Measurements from ENCODE around the gene ELK1.
A peak's percentile ranks its signal among the peaks of the same experiment; 100 is the strongest.

Gene ELK1, protein sequence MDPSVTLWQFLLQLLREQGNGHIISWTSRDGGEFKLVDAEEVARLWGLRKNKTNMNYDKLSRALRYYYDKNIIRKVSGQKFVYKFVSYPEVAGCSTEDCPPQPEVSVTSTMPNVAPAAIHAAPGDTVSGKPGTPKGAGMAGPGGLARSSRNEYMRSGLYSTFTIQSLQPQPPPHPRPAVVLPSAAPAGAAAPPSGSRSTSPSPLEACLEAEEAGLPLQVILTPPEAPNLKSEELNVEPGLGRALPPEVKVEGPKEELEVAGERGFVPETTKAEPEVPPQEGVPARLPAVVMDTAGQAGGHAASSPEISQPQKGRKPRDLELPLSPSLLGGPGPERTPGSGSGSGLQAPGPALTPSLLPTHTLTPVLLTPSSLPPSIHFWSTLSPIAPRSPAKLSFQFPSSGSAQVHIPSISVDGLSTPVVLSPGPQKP
- long read RNA-seq, transcript ELK1-201 (6 exons, 2,695 nt), result major isoform, 45 of 92 reads
- long read RNA-seq, transcript ELK1-203 (7 exons, 2,258 nt), result minor isoform, 37 of 92 reads
- long read RNA-seq, partial matches to known transcripts, result 5 of 92 reads
- long read RNA-seq, other reads (novel, unspliced or antisense), result 5 of 92 reads

DNA sequence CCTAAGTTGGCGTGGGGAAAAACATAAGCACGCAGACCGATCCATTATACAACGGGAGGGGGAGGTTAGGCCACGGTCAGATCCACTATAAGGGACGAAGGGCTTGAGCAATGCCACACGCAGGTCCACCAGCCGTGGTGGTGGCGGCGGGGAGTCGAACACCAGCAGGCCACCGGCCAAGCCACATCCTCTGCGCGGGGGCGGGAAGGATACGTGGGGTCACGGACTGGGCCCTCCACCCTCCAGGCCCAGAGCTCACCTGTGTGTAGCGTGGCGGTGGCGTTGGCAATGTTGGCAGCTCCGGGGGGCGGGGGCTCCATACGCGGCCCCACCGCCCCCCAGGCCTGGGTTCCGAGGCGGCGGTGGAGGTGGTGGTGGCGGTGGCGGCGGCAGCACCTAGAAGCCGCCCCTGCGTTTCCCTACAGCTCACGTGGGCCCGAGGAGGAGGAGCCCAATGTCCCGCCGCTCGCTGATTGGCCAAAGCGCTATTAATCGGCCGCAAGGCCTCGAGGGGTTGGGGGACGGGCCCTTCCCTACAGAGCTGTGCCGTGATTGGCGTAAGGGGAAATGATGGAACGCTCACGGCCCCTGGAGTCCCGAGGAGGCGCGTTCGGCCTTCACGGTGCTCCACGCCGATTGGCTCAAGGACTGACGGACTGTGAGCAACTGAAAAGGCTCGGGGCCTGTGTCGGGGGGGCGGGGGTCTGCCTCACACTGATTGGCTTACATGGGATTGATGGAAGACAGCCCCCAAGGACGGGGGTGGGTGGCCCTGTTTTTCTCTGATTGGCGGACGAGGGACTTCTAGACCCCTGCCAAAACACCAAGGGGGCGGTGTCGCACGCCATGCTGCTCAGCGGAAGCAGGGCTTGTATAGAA is at the start of gene ELK1:
ELK1 (minus strand) TSS at position 400 of the 879 bp plus-strand sequence. CDS start 9,122 bp downstream, outside the sequence.
- TF ChIP-seq POLR2AphosphoS5 (IDR thresholded peaks at IDR 0.05; ENCODE audit: low read depth) (peak; percentile 27; the same call in 1 of the 2 replicates), SPI1 (IDR thresholded peaks at IDR 0.05; ENCODE audit: borderline replicate concordance, low read depth) (no peak)
- H3K4me3 ChIP-seq (replicated peaks; ENCODE audit: insufficient read depth, low read length), result peak within 1 kb of the TSS; percentile 52
- peak within 1 kb of the TSS; percentile 84 for H3K27ac ChIP-seq (replicated peaks)
- DNase-seq (ENCODE audit: low read depth in 1 of 2, low spot score in 1 of 2), result peak in 1 of 2 experiments; percentile 92
- H3K27me3 ChIP-seq (ENCODE audit: insufficient read depth, poor library complexity, severe bottlenecking), result no peaks in the 10 kb centered on the region

DNA sequence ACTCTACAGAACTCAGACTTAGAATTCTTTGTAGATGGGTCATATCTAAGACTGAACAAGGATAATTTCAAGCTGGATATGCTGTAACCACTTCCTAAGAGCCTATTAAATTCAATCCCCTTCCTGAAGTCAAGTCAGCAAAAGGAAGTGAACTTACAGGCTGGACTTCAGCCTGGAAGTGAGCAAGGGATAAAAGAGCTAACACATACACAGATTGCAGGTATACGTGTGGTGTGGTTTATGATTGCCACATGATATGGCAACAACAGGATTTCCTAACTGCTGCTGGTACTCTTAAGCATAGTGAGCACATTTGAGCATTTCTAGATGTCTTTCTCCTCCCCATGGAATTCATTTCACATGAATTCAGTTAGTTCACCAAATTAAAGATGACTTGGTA is 46.8 kb upstream of the ELK1 start:
- TF ChIP-seq, protein P1, sequence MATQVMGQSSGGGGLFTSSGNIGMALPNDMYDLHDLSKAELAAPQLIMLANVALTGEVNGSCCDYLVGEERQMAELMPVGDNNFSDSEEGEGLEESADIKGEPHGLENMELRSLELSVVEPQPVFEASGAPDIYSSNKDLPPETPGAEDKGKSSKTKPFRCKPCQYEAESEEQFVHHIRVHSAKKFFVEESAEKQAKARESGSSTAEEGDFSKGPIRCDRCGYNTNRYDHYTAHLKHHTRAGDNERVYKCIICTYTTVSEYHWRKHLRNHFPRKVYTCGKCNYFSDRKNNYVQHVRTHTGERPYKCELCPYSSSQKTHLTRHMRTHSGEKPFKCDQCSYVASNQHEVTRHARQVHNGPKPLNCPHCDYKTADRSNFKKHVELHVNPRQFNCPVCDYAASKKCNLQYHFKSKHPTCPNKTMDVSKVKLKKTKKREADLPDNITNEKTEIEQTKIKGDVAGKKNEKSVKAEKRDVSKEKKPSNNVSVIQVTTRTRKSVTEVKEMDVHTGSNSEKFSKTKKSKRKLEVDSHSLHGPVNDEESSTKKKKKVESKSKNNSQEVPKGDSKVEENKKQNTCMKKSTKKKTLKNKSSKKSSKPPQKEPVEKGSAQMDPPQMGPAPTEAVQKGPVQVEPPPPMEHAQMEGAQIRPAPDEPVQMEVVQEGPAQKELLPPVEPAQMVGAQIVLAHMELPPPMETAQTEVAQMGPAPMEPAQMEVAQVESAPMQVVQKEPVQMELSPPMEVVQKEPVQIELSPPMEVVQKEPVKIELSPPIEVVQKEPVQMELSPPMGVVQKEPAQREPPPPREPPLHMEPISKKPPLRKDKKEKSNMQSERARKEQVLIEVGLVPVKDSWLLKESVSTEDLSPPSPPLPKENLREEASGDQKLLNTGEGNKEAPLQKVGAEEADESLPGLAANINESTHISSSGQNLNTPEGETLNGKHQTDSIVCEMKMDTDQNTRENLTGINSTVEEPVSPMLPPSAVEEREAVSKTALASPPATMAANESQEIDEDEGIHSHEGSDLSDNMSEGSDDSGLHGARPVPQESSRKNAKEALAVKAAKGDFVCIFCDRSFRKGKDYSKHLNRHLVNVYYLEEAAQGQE (IDR thresholded peaks at IDR 0.05; ENCODE audit: insufficient replicate concordance, low read depth), result no peak
- TF ChIP-seq POLR2AphosphoS5 (IDR thresholded peaks at IDR 0.05; ENCODE audit: low read depth) (no peak), GABPA (IDR thresholded peaks at IDR 0.05; ENCODE audit: low read depth) (no peak), SPI1 (IDR thresholded peaks at IDR 0.05; ENCODE audit: borderline replicate concordance, low read depth) (no peak)
- TF ChIP-seq, protein P2, sequence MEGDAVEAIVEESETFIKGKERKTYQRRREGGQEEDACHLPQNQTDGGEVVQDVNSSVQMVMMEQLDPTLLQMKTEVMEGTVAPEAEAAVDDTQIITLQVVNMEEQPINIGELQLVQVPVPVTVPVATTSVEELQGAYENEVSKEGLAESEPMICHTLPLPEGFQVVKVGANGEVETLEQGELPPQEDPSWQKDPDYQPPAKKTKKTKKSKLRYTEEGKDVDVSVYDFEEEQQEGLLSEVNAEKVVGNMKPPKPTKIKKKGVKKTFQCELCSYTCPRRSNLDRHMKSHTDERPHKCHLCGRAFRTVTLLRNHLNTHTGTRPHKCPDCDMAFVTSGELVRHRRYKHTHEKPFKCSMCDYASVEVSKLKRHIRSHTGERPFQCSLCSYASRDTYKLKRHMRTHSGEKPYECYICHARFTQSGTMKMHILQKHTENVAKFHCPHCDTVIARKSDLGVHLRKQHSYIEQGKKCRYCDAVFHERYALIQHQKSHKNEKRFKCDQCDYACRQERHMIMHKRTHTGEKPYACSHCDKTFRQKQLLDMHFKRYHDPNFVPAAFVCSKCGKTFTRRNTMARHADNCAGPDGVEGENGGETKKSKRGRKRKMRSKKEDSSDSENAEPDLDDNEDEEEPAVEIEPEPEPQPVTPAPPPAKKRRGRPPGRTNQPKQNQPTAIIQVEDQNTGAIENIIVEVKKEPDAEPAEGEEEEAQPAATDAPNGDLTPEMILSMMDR (IDR thresholded peaks at IDR 0.05; ENCODE audit: insufficient read depth, low read length), result no peak
- H3K4me3 ChIP-seq (replicated peaks; ENCODE audit: insufficient read depth, low read length), result no peak overlapping the region
- DNase-seq (ENCODE audit: low read depth in 1 of 2, low spot score in 1 of 2), result peak in 1 of 2 experiments; percentile 3
- H3K27me3 ChIP-seq (ENCODE audit: insufficient read depth, poor library complexity, severe bottlenecking), result no peaks in the 10 kb centered on the region
- H3K27ac ChIP-seq (replicated peaks), result no peak overlapping the region

DNA sequence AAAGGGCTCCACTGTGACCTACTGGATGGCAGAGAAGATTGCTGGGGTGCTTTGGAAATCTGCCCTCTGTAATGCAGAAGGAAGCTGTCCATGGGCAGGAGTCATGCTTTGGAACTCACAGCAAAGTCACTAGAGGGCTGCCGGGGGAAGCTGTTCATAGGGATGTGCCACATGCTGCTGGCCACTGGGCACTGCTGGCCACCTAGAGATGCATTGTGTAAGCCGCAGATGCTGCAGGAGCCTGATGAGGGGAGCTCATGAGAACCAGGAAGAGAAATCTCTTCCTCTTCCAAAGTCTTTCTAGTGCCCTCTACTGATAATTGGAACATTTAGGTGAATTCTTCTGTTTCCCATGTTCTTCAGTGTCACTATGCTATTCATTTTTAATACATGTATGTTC is 39.8 kb upstream of the ELK1 start:
- H3K4me3 ChIP-seq (replicated peaks; ENCODE audit: insufficient read depth, low read length), result no peak overlapping the region
- no peak for DNase-seq (ENCODE audit: low read depth in 1 of 2, low spot score in 1 of 2)
- TF ChIP-seq POLR2AphosphoS5 (IDR thresholded peaks at IDR 0.05; ENCODE audit: low read depth) (no peak), SPI1 (IDR thresholded peaks at IDR 0.05; ENCODE audit: borderline replicate concordance, low read depth) (no peak), GABPA (IDR thresholded peaks at IDR 0.05; ENCODE audit: low read depth) (no peak)
- TF ChIP-seq, protein P1 (IDR thresholded peaks at IDR 0.05; ENCODE audit: insufficient replicate concordance, low read depth), result no peak
- TF ChIP-seq, protein P2 (IDR thresholded peaks at IDR 0.05; ENCODE audit: insufficient read depth, low read length), result no peak
- H3K27me3 ChIP-seq (ENCODE audit: insufficient read depth, poor library complexity, severe bottlenecking), result no peaks in the 10 kb centered on the region
- H3K27ac ChIP-seq (replicated peaks), result no peak overlapping the region

Data from HL-60 (cell line).